Umbilical cord (tissue), 2 donors: ENCODE measurements around the gene ACTL8. TPM values are rescaled to one million over a fixed set of nuclear protein-coding genes. Genes with fewer than 3 reads are reported as not detected.

Experiments
- DNase-seq: peaks from one replicate; pipeline ENCODE4 v3.0.0-alpha.2; 2015; ENCODE audit warnings: low spot score
- total RNA-seq: library from RNA; depleted of rRNA; stranded (reverse); fragments of >200 nt; gene quantifications from one replicate; pipeline ENCODE4 v1.2.3, GENCODE V29; 2014; ENCODE audit warnings: low replicate concordance; ENCODE audit not compliant: insufficient read depth

ACTL8 gene
- total RNA-seq, 1 donor from 2014 or later: 1.2 TPM

GRCh38 chr1:17844185-17844826 is 89.2 kb downstream of the ACTL8 start:
- DNase-seq: no peak

DNA sequence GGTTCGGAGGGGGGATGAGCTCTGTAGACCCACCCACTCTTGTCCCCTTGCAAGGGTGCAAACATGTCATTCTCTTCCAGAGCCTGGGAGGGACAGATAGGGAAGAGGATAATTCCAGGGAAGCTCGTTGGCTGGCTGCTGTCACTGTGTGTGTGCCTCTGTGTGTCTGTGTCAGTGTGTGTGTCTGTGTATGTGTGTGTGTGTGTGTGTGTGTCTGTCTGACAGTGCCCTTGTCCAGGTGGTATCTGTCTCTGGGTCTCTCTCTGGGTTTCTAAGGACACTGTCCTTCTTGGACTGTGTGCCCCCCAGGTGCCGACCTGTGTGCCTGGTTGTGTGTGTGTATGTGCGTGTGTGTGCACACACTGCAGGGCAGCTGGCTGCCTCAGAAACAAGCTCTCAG is 90.5 kb downstream of the ACTL8 start:
- DNase-seq: no peak

GRCh38 chr1:17846341-17846740 is 91.2 kb downstream of the ACTL8 start:
- DNase-seq: no peak

DNA sequence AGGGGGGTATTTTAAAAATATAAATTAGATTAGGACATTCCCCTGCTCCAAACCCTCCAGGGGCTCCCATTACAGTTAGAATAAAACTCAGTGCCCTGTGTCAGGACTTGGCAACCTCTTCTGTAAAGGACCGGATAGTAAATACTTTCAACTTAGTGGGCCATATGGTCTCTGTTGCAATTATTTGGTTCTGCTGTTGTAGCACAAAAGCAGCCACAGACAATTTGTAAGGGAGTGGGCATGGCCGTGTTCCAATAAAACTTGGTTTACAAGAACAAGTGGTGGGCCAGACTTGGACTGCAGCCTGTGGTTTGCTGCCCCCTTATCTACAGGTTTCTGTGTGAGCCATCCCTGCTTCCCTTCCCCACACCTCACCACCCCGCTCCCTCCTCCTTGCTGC is 92.0 kb downstream of the ACTL8 start:
- DNase-seq: no peak

DNA sequence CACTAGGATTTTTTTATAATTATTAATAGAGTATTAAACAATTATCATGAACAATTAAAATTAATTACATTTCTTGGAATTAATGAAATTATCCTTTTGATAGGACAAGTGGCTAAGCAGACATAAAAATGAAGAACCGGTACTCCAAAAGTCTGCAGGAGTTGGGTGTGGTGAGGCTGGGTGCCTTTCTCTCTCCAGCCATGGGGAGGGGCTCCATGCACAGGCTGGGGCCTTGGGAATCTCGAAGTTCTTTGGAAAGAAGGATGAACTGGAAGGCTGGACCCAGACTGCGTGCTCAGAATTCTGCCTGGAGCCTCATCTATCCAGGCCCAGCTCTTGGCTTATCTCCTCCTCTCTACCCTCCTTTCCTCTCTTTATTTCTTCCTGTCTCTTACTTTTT is 94.1 kb downstream of the ACTL8 start:
- no peak for DNase-seq

DNA sequence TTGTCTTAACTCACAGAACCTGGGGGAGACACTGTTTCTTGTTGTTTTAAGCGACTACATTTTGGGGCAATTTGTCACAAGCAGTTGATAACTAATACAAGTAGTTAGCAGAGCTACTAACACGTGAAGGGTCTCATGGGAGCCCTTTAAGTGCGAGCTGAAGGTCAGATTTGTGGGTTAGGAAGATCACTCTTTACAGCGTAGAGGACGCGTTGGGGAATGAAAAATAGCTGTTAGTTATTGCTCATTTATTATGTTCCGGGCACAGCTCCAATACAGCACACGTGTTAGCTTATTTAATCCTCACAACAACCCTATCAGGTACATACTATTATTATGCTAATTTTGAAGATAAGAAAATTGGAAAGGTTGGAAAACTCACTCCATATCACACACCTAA is 95.9 kb downstream of the ACTL8 start:
- no peak for DNase-seq

- DNase-seq: no peak
Measured at GRCh38 chr1:17852383-17852782, 97.2 kb downstream of the ACTL8 start.

DNA sequence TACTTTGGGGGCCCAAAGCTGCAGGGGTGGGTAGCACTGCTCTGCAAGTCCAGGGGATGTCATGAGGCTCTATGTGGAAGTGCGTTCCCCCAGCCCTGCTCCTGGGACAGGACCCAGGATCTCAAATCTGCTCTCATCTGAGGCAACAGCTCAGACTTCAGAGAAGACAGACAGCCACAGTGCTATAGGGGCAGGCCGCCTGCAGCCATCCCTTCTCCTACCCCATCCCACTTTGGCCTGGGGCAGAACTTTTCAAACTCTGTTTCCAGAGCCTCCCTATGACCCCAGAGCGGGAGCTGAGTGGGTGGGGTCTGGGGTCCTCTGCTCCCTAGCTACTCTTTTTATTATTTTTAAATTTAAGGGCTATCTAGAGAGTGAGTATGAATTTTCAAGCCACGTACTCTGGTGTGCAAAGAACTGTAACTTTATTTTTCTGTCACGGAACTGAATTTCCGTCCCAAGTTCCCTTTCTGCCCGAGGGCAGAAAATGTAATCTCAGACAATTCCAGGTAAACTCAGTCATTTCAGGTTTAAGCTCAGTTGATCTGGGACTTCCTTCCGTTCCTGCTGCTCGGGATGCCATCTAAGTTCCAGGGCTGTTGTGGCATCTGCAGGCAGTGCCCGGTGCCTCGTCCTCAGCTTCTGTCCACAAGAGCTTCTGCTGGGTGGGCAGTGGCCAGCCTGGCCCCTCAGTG is 98.3 kb downstream of the ACTL8 start:
- DNase-seq: no peak

DNA sequence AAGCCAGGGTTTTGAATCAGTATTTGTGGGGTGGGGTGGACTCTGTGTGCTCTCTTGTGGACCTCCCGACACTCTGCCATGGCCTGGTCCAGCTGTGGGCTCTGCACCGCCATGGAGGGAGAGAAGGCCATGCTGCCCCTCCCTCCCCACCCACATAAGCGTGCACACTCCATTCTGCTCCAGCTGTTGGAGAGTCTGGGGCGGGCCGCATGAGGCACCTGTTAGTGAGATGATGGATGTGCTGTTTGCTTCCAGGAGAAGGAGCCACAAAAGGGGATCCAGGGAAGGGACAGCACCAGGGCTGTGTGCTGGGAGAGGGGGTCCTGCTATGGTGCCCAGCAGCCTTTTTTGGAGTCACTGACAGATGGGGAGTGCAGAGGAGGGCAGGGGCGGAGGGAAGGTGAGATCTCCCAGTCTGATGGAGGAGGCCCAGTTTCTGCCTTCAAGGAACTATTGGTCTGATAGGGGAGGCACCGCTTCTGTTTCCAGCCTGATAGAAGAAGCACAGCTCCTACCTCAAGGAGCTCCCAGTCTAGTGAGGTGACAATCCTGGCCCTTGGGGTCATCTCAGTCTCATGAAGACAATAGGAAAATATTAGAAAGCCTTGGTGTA is 101.5 kb downstream of the ACTL8 start:
- DNase-seq: no peak

DNA sequence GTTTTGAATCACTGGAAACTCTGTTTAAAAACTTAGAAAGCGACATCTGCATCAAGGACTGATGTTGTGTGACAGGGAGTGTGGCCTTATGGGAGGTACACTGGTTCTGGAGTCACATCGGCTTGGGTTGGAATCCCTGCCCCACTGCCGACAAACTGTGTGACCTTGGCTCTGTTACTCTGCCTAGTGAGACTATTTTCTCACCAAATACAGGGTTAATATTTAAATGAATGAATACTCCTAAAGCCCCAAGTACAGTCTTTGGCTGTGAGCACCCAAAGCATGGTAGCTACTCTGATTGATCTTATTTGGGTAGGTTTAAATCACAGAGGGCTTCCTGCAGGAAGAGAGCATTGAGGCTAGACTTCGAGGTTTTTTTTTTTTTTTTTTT is 102.0 kb downstream of the ACTL8 start:
- no peak for DNase-seq

DNA sequence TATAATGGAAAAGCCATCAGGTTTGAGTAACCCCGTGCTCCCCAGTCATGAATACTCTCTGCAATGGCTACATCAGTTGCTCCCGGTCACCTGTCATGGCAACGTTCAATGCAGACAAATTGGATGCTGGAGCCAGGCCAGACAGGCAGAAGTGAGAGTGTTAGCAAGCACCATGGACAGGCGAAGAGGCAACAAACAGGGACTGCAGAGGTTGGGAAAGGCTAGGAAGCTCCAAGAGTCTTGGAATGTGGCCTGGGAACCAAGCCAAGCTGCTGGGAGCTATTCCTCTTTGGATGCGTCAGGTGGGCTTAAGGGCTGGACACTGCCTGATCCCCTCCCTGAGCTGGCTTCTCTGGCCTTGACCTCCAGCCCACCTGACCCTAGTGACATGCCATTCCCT is 102.9 kb downstream of the ACTL8 start:
- DNase-seq: no peak

- DNase-seq: no peak
Measured at GRCh38 chr1:17860812-17861211, 105.7 kb downstream of the ACTL8 start.

DNA sequence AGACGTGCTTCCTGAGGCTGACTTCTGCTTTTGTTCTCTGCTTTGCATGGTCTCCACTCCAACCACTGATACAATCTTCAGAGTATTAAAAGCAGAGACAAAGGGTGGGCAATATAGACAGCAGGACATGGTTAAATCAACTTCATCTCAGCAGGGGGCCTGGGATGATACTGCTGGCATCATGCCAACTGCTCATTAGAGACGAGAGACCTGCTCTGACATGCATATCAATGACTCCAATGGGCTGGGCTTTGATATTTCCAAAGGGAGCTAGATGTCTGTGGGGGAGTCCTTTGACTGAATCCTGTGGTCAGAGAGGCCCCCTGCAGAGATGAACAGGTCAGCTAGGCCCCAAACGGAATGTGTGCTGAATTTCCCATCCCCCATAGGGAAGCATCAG is 106.6 kb downstream of the ACTL8 start:
- no peak for DNase-seq

DNA sequence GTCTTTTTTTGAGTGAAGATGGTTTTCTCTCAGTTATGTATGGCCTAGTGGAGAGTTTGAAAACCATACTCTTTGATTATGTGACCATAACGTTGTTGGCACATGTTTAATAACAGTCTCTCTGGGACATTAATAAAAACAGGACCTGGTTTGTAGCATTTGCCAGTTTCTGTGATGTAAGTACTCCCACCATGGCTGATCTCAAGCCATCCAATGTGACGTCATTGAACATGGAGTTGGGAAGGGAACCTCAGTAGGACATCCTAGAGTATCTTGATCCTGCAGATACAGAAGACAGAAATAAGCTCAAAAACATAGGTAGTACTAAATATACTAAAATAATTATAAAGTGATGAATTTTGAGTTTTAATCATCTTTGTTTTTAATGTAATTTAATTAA is 107.0 kb downstream of the ACTL8 start:
- DNase-seq: no peak

DNA sequence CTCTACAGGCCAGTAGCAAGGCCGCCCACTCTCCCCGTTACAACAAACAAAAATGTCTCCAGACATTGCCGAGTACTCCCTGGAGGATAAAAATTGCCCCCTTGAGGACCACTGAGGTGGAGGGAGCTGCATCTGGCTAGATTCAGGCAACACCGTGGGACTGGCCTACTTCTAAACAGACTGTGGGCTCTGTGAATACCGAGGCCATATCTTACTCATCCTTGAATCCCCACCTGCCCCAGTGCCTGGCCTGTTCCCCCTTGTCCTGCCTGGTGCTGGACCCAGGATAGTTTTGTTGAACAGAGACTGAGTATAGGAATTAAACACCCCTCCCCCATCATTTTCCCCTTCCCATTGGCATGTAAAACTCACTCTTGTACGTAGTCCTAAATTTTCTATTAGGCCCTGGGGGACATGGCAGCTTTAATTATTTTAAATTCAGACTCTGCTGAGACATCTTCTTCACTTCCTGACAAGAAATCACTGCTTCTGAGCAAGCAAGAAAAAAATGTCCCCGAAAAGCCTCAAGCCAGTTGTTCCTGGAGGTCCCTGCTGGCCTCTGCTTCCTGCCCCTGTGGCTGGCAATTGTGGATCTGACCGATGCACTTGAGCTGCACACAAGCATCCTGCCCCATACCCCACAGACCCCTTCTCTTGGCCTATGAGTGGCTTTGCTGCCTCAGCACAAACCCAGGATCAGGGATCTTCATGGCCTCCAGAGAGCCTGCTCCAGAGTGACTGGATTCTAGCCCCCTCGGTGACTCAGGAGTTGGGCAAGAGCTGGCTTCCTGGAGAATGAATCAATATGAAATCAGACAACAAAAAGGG is 111.0 kb downstream of the ACTL8 start:
- DNase-seq: peak; percentile 39

DNA sequence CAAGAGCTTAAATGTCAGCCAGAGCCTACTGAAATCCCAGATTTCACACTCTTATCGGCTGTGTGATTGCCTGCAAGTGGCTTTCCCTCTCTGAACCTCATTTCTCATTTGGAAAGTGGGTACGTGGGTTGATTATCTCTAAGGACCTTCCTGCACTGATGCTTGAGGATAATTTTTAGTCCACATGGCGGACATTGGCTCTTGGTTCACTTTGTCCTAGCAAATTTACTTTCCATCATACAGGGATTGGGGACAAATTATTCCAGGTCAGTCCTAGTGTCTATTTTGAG is 111.6 kb downstream of the ACTL8 start:
- no peak for DNase-seq

- no peak for DNase-seq
Measured at GRCh38 chr1:17867470-17867869, 112.3 kb downstream of the ACTL8 start.

- DNase-seq: no peak
Measured at GRCh38 chr1:17869815-17870214, 114.7 kb downstream of the ACTL8 start.

- no peak for DNase-seq
Measured at GRCh38 chr1:17870679-17871078, 115.5 kb downstream of the ACTL8 start.

DNA sequence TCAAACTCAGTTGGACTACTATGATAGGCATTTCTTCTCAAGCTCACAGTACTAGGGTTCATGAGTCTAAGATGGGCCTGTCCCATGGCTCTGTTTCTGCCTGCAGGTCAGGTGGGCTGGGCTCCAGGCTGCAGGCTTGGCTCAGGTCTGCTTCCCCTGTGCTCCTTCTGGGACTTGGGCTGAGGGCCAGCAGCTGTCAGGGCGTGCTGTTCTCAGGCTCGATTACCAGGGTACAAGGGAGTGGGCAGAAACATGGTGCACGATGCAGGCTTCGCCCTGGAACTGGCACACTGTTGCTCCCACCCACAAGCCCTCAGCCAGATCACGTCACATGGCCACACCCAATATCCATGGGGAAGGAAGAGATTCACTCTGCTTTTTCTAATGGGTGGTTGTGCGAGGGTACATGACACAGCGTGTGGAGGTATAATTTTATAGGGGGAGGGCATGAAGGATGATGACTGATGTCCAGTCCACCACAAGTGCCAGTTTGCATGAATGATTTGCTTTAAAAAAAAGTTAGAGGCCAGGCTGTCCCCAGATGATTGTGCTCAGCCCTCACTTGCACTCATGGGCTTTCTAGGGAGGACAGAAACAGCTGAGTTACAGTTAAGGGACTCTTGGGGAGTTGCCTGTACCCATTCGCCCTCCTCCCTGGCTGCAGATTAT is 118.0 kb downstream of the ACTL8 start:
- no peak for DNase-seq

DNA sequence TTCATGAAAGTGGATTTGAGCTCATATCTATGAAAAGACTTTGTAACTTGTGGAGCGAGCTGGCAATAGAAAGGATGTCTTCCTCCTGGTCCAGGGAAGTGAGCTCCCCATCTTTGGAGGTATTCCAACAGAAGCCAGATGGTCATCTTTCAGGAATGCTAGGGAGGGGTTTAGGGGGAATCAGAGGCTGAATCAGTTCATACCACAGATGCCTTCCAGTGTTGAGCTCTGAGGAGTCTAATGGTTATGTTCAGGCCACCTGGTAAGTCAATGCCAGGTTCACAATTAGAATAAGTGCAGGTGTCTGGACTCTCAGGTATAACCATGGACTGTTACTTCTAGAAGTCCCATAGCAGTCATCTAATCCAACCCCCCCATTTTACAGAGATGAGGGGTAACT is 119.1 kb downstream of the ACTL8 start:
- peak; percentile 54 for DNase-seq

DNA sequence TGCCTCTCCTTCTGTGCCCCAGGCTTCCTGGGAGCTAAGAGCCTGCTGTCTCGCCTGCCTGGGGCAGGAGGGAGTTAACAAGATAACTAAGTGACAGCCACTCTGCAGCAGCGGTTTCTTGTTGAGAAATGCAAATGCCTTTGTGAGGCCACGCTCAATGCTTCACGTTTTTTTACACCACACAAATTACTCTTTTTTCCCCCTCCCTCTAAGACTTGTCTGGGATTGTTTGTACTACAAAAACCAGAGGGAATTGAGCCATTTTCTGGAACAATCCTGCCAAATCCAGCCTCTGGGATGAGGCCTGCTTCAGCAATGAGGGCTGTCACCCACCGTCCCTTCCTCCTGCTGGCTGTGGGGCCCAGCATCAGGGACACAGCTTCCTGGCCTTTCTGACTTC is 119.6 kb downstream of the ACTL8 start:
- DNase-seq: peak; percentile 39
